Activated CD8-positive, alpha-beta memory T cell treated with anti-CD3 and anti-CD28 coated beads, Interleukin-2, amount 50 U/mL, for 1 hour (primary cell): Measurements from ENCODE around the gene SLC8A2.
A peak's percentile ranks its signal among the peaks of the same experiment; 100 is the strongest.
"Not testable (repeated sequence)": the region's sequence is repeated elsewhere in the genome, so short reads cannot be mapped to it uniquely, and the experiment has no call there.

ENCODE experiments used
- DNase-seq: peaks from one replicate; pipeline ENCODE4 v3.0.0-alpha.2; 2020; ENCODE audit errors: extremely low read depth

Gene SLC8A2

DNA sequence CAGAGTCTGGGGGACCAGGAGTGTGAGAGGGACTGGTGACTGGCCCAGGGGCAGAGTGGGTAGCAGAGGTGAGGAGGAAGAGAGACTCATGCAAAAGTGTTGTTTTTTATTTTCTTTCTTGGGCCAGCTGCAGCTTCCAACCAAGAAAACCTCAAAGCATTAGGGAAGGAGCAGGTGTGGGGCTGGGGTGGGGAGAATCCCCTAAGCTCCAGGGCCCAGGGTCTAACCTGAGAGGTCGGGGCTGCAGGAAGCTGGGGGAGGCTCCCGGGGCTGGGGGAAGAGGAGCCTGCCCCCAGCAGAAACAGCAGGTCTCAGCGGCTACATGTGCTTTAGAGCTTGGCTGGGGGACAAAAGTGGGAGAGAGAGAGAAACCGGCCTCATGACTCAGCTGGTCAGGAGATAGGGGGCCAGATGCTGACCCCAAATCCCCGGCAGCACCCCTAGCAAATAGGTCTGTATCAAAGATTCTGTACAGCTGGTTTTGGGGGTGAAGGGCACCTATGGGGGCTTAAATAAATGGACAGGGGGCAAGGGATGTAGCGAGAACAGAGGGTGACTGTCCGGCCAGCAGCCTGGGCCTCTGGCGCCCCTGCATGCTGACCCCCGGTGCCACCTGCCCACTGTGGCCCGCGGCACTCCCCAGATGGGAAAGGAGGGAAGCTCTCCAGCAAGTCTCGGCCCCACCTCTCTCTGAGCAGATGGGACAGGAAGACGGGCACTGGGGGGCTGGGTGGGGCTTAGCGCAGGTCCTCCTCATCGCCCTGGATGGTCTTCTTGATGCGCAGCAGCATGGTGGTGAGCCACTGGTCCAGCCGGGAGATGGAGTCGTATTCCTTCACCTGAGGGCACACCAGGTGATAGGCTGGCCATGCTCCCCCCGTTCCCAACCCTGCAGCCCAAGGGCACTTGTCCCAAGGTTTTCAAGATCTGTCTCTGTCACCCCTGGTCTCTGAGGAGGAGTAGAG, 16.1 kb upstream of the SLC8A2 start:
- DNase-seq, result no peak

DNA sequence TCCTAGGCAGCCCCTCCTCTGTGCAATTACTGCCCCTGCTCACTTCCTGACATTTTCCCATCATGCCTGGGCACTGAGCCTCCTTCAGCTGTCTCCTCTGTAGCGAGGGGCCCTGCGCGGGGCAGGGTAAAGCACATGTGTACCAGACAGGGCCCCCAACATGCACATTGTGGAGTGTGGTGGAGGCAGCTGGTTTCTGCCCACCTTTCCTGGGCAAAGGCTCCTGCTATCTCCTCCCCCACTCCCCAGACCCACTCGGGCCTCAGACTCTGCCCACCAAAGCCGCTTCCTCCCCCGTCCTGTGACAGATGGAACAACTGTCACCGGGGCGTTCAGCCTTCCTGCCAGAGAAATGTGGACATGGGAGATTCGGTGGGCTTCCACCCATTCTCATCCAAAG, 15.2 kb upstream of the SLC8A2 start:
- no peak for DNase-seq

DNA sequence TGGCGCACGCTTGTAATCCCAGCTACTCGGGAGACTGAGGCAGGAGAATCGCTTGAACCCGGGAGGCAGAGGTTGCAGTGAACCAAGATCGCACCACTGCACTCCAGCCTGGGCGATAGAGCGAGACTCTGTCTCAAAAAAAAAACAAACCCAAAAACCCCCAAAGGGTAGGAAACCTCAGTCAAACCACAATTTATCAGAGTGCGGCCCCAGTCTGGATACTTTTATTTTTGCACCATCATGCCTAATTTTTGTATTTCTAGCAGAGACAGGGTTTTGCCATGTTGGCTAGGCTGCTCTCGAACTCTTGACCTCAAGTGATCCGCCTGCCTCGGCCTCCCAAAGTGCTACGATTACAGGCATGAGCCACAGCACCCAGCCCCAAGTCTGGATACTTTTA, 14.5 kb upstream of the SLC8A2 start:
- not testable (repeated sequence) for DNase-seq

GRCh38 chr19:47485210-47485609, 13.5 kb upstream of the SLC8A2 start:
- no peak for DNase-seq

- peak; percentile 63 for DNase-seq
Measured at GRCh38 chr19:47483800-47484690, 12.4 kb upstream of the SLC8A2 start, which contains the start of gene KPTN. TSS of gene KPTN (minus strand) at chr19:47484219. CDS start at chr19:47484160, 59 bp downstream.

DNA sequence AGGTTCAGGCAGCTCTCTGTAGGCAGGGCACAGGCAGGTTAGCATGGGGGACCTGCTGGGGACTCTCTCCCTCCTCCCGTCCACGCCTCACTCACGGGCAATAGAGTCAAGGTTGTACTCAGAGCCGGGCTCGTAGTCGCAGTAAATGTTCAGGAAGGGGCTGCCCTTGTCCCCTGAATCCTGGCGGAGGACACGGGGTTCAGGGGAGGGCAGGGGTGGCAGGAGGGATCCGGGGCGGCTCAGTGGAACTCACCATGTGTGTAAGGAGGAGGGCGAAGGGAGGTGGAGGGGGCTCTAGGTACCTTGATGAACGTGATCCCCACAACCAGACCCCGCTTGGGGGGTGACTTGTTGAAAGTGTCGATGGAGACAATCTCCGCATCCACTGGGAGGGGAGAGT, 11.5 kb upstream of the SLC8A2 start:
- no peak for DNase-seq

- DNase-seq, result no peak
Measured at GRCh38 chr19:47481460-47482052, 9.9 kb upstream of the SLC8A2 start.

- no peak for DNase-seq
Measured at GRCh38 chr19:47480658-47481057, 9.0 kb upstream of the SLC8A2 start.

- no peak for DNase-seq
Measured at GRCh38 chr19:47479701-47480503, 8.2 kb upstream of the SLC8A2 start.

DNA sequence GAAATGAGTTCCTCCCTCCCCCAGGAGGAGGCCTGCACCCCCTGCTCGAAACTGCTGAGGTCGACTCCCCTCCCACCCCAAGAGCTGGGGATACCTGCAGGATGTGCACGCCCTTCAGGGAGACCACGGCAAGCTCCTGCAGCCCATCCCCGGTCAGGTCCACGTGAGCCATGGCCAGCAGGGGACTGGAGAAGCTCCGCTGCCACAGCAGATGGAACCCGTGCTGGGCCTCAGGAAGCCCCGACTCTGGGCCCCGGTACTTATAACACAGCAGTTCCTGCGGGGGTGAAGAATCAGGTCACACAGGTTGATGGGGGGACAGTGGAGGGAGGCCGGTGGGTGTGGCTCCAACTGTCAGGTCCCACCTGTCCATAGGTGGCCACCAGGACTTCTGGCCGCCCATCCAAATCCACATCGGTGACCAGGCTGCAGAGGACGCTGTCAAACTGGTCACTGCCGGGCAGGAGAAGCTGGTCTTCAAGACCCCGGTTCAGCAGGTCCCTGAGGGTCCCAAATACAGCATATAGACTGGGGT, 4.8 kb upstream of the SLC8A2 start:
- DNase-seq, result no peak

DNA sequence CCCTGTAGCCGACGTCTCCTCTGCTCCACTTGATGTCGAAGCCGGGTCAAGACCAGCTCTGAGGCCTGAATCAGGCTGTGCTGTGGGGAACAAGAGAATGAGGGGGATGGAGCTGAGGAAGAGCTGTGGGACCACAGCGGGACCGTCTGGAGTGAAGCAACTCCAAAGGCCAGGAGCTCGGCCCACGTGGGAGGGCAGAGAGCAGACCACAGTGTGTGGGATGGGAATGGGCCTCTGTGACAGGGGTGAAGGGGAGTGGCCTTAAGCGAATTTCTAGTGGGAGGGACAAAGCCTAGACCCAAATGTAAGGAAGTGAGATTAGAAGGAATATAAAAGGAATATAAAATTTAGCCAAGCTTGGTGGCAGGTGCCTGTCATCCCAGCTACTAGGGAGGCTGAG, 3.8 kb upstream of the SLC8A2 start:
- DNase-seq, result no peak

DNA sequence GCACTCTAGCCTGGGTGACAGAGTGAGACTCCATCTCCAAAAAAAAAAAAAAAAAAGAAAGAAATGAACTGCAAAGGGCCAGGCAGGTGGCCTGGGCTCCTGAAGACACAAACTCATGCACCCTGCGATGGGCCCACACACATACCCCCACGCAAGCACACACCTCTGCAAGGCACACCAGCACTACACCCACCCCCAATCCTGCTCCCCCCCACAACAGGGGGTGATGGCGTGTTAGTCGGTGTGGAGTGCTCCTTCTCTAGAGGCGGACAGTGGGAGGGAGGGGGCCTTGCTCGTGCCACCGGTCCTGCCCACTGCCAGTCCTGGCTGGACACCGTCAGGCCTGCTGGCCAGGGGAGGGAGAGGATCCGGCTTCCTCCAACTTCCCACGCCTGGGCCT, 1.6 kb upstream of the SLC8A2 start:
- no peak for DNase-seq

DNA sequence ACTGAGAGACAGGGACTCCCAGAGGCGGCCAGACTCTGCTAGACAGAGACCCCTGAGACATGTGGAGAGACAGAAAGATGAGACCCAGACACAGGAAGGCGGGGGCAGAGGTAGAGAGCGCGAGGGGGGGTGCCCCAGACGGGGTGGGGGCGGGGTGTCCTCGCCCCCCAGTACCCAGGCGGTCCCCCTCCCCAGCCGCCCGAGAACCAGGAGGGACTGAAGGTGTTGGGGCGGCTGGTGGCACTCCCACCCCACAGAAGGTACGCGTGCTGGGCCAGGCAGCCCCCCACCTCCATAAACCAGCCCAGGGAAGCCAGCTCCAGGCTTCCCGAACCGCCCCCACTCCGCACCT, 336 bp downstream of the SLC8A2 start:
- no peak for DNase-seq

DNA sequence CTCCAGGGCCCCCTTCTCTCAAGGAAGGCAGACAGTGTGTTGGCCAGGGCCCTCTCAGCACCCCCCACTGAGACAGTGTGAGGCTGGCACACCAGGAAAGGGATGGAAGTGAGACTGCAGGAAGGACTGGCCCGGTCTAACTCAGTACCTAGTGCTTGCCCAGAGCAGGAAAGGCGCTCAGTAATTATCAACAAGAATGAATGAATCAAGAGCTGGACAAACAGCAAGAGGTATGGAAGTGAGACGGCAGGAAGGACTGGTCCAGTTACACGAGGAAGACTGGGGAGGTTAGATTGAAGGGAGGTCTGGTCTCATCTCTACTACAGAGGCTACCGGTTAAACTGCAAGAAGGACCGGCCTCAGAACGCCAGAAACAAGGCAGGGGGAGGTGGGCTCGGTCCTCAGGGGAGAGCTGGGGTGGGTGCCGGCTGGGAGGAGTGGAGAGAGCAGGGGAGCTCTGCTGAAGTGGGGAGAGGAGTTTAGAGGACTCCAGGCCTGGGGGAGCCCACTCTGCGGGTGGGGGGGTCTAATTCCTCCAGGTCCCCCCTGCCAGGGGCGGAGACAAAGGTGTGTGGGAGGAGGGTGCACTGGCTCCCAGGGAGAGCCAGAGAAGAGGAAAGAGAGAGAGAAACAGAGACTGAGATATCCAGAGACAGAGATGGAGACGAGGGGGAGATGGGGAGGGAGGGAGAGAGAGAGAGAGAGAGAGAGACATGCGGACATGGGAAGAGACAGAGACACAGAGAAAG, 1.1 kb downstream of the SLC8A2 start:
- DNase-seq, result no peak

DNA sequence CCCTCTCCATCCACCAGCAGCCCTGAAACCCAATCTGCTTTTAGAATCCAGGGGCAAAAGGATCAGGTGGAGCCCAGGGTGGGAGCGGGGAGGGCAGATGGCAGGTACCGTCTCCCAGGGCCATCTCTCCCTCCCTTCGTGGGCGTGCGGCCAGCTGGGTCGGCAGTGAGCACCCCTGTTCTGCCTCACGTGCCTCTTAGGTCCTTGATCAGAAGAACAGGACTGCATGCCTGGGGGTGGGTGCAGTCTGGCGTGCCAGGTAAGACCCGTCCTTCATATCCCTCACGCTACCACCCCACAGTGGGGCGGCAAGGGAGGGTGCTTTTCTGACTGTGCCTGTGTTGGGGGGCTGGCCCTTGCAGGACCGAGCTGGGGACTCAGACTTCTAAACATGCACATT, 2.0 kb downstream of the SLC8A2 start:
- no peak for DNase-seq

DNA sequence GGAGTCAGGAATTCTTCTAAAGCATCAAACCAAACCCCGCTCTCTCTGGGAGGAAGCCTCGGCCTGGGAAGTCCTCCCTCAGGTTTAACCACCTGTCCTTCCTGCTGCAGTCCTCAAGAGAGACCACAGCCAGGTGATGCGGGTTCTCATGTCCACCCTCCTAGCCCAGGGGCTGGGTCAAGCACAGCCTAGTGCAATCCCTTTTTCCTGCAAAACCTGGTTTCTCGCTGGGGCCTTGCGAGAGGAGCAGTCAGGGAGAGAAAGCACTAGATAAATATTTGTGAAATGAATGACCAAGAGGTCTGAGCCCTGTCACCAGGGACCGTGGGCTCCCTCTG, 2.4 kb downstream of the SLC8A2 start:
- no peak for DNase-seq

GRCh38 chr19:47467914-47468313, 3.8 kb downstream of the SLC8A2 start:
- no peak for DNase-seq

DNA sequence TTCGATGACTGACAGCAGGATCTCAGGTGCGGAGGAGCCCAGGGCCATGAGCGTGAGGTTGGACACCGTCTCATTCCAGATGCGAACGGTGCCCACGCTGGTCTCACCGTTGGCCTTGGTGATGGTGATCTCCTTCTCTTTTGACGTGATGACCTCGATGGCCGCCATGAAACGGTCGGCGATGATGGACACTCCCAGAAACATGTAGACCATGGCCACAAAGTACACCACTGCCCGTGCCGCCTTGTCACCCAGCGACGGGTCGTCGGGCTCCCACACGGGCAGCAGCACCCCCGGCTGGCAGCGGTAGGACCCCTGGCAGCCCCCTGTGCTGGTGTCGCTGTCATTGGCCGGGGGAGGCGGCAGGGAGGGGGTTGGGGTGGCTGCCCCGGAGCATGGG, 5.7 kb downstream of the SLC8A2 start:
- DNase-seq, result no peak

GRCh38 chr19:47464675-47465419, 6.8 kb downstream of the SLC8A2 start:
- DNase-seq, result no peak

DNA sequence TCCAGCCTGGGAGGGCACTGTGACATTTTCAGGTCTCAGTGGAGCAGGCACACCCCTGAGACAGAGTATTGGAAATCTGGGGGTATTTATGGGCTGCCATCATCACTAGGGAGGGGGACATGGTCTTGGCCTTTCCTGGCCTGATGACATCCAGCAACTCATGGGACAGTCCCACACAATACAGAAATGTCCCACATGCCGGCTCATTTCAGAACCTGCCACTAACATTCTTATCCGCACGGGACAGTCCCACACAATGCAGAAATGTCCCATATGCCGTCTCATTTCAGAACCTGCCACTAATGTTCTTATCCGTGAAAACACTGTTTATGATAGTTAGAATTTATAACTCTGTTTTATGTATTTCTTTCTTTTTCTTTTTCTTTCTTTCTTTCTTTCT, 9.8 kb downstream of the SLC8A2 start:
- DNase-seq, result no peak
